Retinal pigment epithelial cell (primary cell): ENCODE measurements around the gene KRTAP2-1.

Source experiments
- DNase-seq: peaks from one replicate; pipeline ENCODE4 v3.0.0-alpha.2; 2010; ENCODE audit warnings: low read depth
- H3K4me3 ChIP-seq: 2 replicates; pipeline ENCODE4 v1.5.1; 2011; ENCODE audit warnings: mild to moderate bottlenecking, low read length, control low read depth, moderate library complexity
- TF ChIP-seq, protein P1 (sequence below): conservative IDR thresholded peaks from 2 replicates; pipeline ENCODE4 v1.5.1; 2011; ENCODE audit warnings: low read depth, low read length, control low read depth, inconsistent platforms

The KRTAP2-1 gene

GRCh38 chr17:40997361-40997760, 49.8 kb downstream of the KRTAP2-1 start:
- DNase-seq = no peak
- TF ChIP-seq, protein P1, sequence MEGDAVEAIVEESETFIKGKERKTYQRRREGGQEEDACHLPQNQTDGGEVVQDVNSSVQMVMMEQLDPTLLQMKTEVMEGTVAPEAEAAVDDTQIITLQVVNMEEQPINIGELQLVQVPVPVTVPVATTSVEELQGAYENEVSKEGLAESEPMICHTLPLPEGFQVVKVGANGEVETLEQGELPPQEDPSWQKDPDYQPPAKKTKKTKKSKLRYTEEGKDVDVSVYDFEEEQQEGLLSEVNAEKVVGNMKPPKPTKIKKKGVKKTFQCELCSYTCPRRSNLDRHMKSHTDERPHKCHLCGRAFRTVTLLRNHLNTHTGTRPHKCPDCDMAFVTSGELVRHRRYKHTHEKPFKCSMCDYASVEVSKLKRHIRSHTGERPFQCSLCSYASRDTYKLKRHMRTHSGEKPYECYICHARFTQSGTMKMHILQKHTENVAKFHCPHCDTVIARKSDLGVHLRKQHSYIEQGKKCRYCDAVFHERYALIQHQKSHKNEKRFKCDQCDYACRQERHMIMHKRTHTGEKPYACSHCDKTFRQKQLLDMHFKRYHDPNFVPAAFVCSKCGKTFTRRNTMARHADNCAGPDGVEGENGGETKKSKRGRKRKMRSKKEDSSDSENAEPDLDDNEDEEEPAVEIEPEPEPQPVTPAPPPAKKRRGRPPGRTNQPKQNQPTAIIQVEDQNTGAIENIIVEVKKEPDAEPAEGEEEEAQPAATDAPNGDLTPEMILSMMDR = no peak
- no peak overlapping the region for H3K4me3 ChIP-seq

GRCh38 chr17:40996829-40997228, 50.3 kb downstream of the KRTAP2-1 start:
- H3K4me3 ChIP-seq = no peak overlapping the region
- no peak for DNase-seq
- TF ChIP-seq, protein P1 = no peak
